GM12801 (cell line): ENCODE measurements around the gene MYMX.

Source experiments
- CTCF ChIP-seq: IDR thresholded peaks from one replicate; pipeline ENCODE4 v1.5.1; 2011; ENCODE audit warnings: control low read depth; ENCODE audit not compliant: insufficient read length; ENCODE audit errors: extremely low read depth

MYMX gene

GRCh38 chr6:44190715-44191114 is 26.0 kb upstream of the MYMX start:
- no peak for TF ChIP-seq CTCF

GRCh38 chr6:44192428-44193041 is 24.2 kb upstream of the MYMX start:
- no peak for TF ChIP-seq CTCF

- TF ChIP-seq CTCF = no peak
Observed at GRCh38 chr6:44193307-44193910, 23.3 kb upstream of the MYMX start.

- no peak for TF ChIP-seq CTCF
Observed at GRCh38 chr6:44194326-44194725, 22.4 kb upstream of the MYMX start.

- TF ChIP-seq CTCF = no peak
Observed at GRCh38 chr6:44198684-44199083, 18.0 kb upstream of the MYMX start.

- no peak for TF ChIP-seq CTCF
Observed at GRCh38 chr6:44199883-44200282, 16.8 kb upstream of the MYMX start.

GRCh38 chr6:44201200-44201599 is 15.5 kb upstream of the MYMX start:
- no peak for TF ChIP-seq CTCF
